HG03196 (cell line): ENCODE data around the gene ACAT2.
"Not testable (repeated sequence)": the region's sequence is repeated elsewhere in the genome, so short reads cannot be mapped to it uniquely, and the experiment has no call there.

ENCODE experiments used
- ATAC-seq: cut with Tn5 transposase; IDR thresholded peaks from one replicate; pipeline ENCODE4 v1.9.1; 2021; ENCODE audit not compliant: unreplicated experiment

The ACAT2 gene

GRCh38 chr6:159729598-159730331 is 32.1 kb upstream of the ACAT2 start:
- ATAC-seq: no peak

- no peak for ATAC-seq
These were observed 31.5 kb upstream of the ACAT2 start for GRCh38 chr6:159730332-159730676.

- not testable (repeated sequence) for ATAC-seq
These were observed 29.3 kb upstream of the ACAT2 start for GRCh38 chr6:159732550-159732949.

- not testable (repeated sequence) for ATAC-seq
These were observed 28.4 kb upstream of the ACAT2 start for GRCh38 chr6:159733395-159733794.

GRCh38 chr6:159736908-159737307 is 24.9 kb upstream of the ACAT2 start:
- no peak for ATAC-seq

- ATAC-seq: no peak
These were observed 22.5 kb upstream of the ACAT2 start for GRCh38 chr6:159739341-159739740.

GRCh38 chr6:159742165-159742564 is 19.7 kb upstream of the ACAT2 start:
- no peak for ATAC-seq

GRCh38 chr6:159745081-159745480 is 16.8 kb upstream of the ACAT2 start:
- no peak for ATAC-seq

- no peak for ATAC-seq
These were observed 15.1 kb upstream of the ACAT2 start for GRCh38 chr6:159746759-159747158.

- not testable (repeated sequence) for ATAC-seq
These were observed 13.7 kb upstream of the ACAT2 start for GRCh38 chr6:159748127-159748526.

- no peak for ATAC-seq
These were observed 10.4 kb upstream of the ACAT2 start for GRCh38 chr6:159751448-159751847.

- no peak for ATAC-seq
These were observed 8.6 kb upstream of the ACAT2 start for GRCh38 chr6:159753081-159753872.

- no peak for ATAC-seq
These were observed 7.4 kb upstream of the ACAT2 start for GRCh38 chr6:159754401-159754800.

- ATAC-seq: no peak
These were observed 6.6 kb upstream of the ACAT2 start for GRCh38 chr6:159754959-159755914.

- no peak for ATAC-seq
These were observed 5.3 kb upstream of the ACAT2 start for GRCh38 chr6:159756508-159756907.

GRCh38 chr6:159758031-159759001 is 3.5 kb upstream of the ACAT2 start:
- ATAC-seq: no peak

- no peak for ATAC-seq
These were observed 2.2 kb upstream of the ACAT2 start for GRCh38 chr6:159759645-159760044.

GRCh38 chr6:159760602-159761057 is 1.2 kb upstream of the ACAT2 start:
- ATAC-seq: no peak

- peak; percentile 8 for ATAC-seq
These were observed 544 bp upstream of the ACAT2 start for GRCh38 chr6:159761129-159761872.
